OCI-LY1 (cell line): Measurements from ENCODE around the gene ZNF189.
"Not testable (repeated sequence)": the region's sequence is repeated elsewhere in the genome, so short reads cannot be mapped to it uniquely, and the experiment has no call there.

Experiments used
- H2AFZ ChIP-seq: fragments of 200-600 bp; sonication (generic), shearing (Covaris generic); 2 replicates; pipeline ENCODE4 v1.6.0; 2014; ENCODE audit warnings: antibody characterized with exemption, mild to moderate bottlenecking, low read length
- H3F3A ChIP-seq: fragments of 200-600 bp; sonication (generic), shearing (Covaris generic); 2 replicates; pipeline ENCODE4 v1.6.0; 2014; ENCODE audit warnings: mild to moderate bottlenecking, antibody characterized with exemption, low read length, moderate library complexity; ENCODE audit not compliant: insufficient read depth
- H3K27ac ChIP-seq: fragments of 200-600 bp; sonication (generic); 2 replicates; pipeline ENCODE4 v1.5.1; 2014; ENCODE audit warnings: low read length, mixed run types, mild to moderate bottlenecking, low read depth; ENCODE audit not compliant: poor library complexity, severe bottlenecking
- H3K27me3 ChIP-seq: fragments of 200-600 bp; sonication (generic); 2 replicates; pipeline ENCODE4 v1.6.0; 2014; ENCODE audit warnings: antibody characterized with exemption, mild to moderate bottlenecking, low read length, moderate library complexity; ENCODE audit not compliant: insufficient read depth
- H3K36me3 ChIP-seq: fragments of 200-600 bp; sonication (generic); 2 replicates; pipeline ENCODE4 v1.6.1; 2014; ENCODE audit warnings: mild to moderate bottlenecking, antibody characterized with exemption, low read length, moderate library complexity, mixed read lengths; ENCODE audit not compliant: insufficient read depth
- H3K4me1 ChIP-seq: fragments of 200-600 bp; sonication (generic); 2 replicates; pipeline ENCODE4 v1.5.1; 2014; ENCODE audit warnings: mild to moderate bottlenecking, low read length, moderate library complexity; ENCODE audit not compliant: insufficient read depth, severe bottlenecking
- H3K4me2 ChIP-seq: fragments of 200-600 bp; sonication (generic), shearing (Covaris generic); 2 replicates; pipeline ENCODE4 v1.6.1; 2014; ENCODE audit warnings: low read length
- H3K4me3 ChIP-seq: fragments of 200-600 bp; sonication (generic); 2 replicates; pipeline ENCODE4 v1.5.1; 2014; ENCODE audit warnings: low read length, low read depth, mild to moderate bottlenecking, mixed read lengths; ENCODE audit not compliant: poor library complexity, severe bottlenecking
- H3K79me2 ChIP-seq: fragments of 200-600 bp; shearing (Covaris generic); 2 replicates; pipeline ENCODE4 v1.6.1; 2016; ENCODE audit warnings: mixed run types, low read length, mixed read lengths; ENCODE audit not compliant: insufficient read depth
- H3K9ac ChIP-seq: fragments of 200-600 bp; sonication (generic), shearing (Covaris generic); 2 replicates; pipeline ENCODE4 v1.6.1; 2014; ENCODE audit warnings: mild to moderate bottlenecking, low read length, mixed read lengths
- H3K9me2 ChIP-seq: fragments of 200-600 bp; sonication (generic), shearing (Covaris generic); 2 replicates; pipeline ENCODE4 v1.6.1; 2014; ENCODE audit warnings: low read depth, mild to moderate bottlenecking, low read length, mixed read lengths
- H3K9me3 ChIP-seq: fragments of 200-600 bp; shearing (Covaris generic); 2 replicates; pipeline ENCODE4 v1.6.1; 2014; ENCODE audit warnings: low read length, mixed read lengths
- H4K20me1 ChIP-seq: fragments of 200-600 bp; sonication (generic), shearing (Covaris generic); 2 replicates; pipeline ENCODE4 v1.6.0; 2016; ENCODE audit warnings: mild to moderate bottlenecking, low read length; ENCODE audit not compliant: insufficient read depth
- CTCF ChIP-seq: fragments of 200-600 bp; sonication (generic), shearing (Covaris generic); IDR thresholded peaks from 2 replicates; pipeline ENCODE4 v1.5.1; 2017; ENCODE audit warnings: mild to moderate bottlenecking, antibody characterized with exemption, low read length, moderate library complexity, mixed read lengths
- EZH2 ChIP-seq: fragments of 200-600 bp; sonication (generic), shearing (Covaris generic); IDR thresholded peaks from 2 replicates; pipeline ENCODE4 v1.8.0; 2017; ENCODE audit warnings: borderline replicate concordance, mixed run types, mild to moderate bottlenecking, antibody characterized with exemption, low read length, moderate library complexity, mixed read lengths

Gene ZNF189

GRCh38 chr9:101381833-101382342 lies 16.8 kb upstream of the ZNF189 start:
- H3K4me1 ChIP-seq = no peaks in the 10 kb centered on the region
- TF ChIP-seq EZH2 = no peak
- no peak for TF ChIP-seq CTCF
- H3K9ac ChIP-seq = no peak overlapping the region
- no peaks in the 10 kb centered on the region for H3F3A ChIP-seq
- H3K36me3 ChIP-seq = peaks cover 4% of the 10 kb centered on the region; the same call in 1 of the 2 replicates
- peaks cover 2% of the 10 kb centered on the region; the same call in 1 of the 2 replicates for H3K9me3 ChIP-seq
- H3K27me3 ChIP-seq = no peaks in the 10 kb centered on the region
- H3K79me2 ChIP-seq = no peaks in the 10 kb centered on the region
- no peaks in the 10 kb centered on the region for H3K9me2 ChIP-seq
- no peak overlapping the region for H3K4me3 ChIP-seq
- H4K20me1 ChIP-seq = no peaks in the 10 kb centered on the region
- no peak overlapping the region for H2AFZ ChIP-seq
- no peak overlapping the region for H3K27ac ChIP-seq
- no peak overlapping the region for H3K4me2 ChIP-seq

GRCh38 chr9:101383361-101383760 lies 15.3 kb upstream of the ZNF189 start:
- no peaks in the 10 kb centered on the region for H3K27me3 ChIP-seq
- TF ChIP-seq CTCF (no peak), EZH2 (no peak)
- H3K36me3 ChIP-seq = peaks cover 17% of the 10 kb centered on the region
- H3K27ac ChIP-seq = no peak overlapping the region
- no peaks in the 10 kb centered on the region for H3K9me2 ChIP-seq
- H3K9me3 ChIP-seq = peaks cover 2% of the 10 kb centered on the region; the same call in 1 of the 2 replicates
- no peak overlapping the region for H3K4me3 ChIP-seq
- H3K9ac ChIP-seq = no peak overlapping the region
- no peaks in the 10 kb centered on the region for H3F3A ChIP-seq
- H2AFZ ChIP-seq = no peak overlapping the region
- no peak overlapping the region for H3K4me2 ChIP-seq
- H3K79me2 ChIP-seq = no peaks in the 10 kb centered on the region
- H4K20me1 ChIP-seq = no peaks in the 10 kb centered on the region
- no peaks in the 10 kb centered on the region for H3K4me1 ChIP-seq

- H3K9me2 ChIP-seq, H3K79me2 ChIP-seq, H3K9me3 ChIP-seq, H3K27ac ChIP-seq, H3F3A ChIP-seq, H3K9ac ChIP-seq, H3K4me1 ChIP-seq, H2AFZ ChIP-seq, H4K20me1 ChIP-seq, H3K27me3 ChIP-seq, H3K4me3 ChIP-seq, H3K4me2 ChIP-seq: not testable (repeated sequence)
- H3K36me3 ChIP-seq = peaks cover 34% of the 10 kb centered on the region
Observed at GRCh38 chr9:101384873-101385536, 13.6 kb upstream of the ZNF189 start, which contains the start of gene BAAT. BAAT (minus strand) TSS chr9:101385006; CDS start chr9:101371404, 13,602 bp downstream.
